Kidney (tissue), 14 donors: ENCODE data around the gene PTMA. TPM values are rescaled to one million over a fixed set of nuclear protein-coding genes. Genes with fewer than 3 reads are reported as not detected.

ENCODE experiments used
- DNase-seq, 5 donors: peaks; one replicate each; pipeline ENCODE4 v3.0.0-alpha.2; 2013 to 2020
- FAIRE-seq: peaks from 2 replicates; lab custom pipeline; 2012; peaks lifted over from hg19 to GRCh38; lab: Jason Lieb, UNC
- H3K27ac ChIP-seq, 2 donors: one replicate each; pipeline ENCODE4 v1.7.0; 2013; ENCODE audit warnings: low read depth in 2 of 2, low read length in 2 of 2, inconsistent platforms in 1 of 2
- H3K27me3 ChIP-seq: one replicate; pipeline ENCODE4 v1.7.1; 2013; ENCODE audit warnings: low read length, inconsistent platforms; ENCODE audit not compliant: control insufficient read depth, insufficient read depth
- H3K36me3 ChIP-seq, 3 donors: one replicate each; pipeline versions ENCODE4 v1.7.0 to v1.7.1; 2013; ENCODE audit warnings: low read length in 3 of 3, control low read depth in 1 of 3, inconsistent platforms in 1 of 3; ENCODE audit not compliant: insufficient read depth in 3 of 3, control insufficient read depth in 2 of 3
- H3K4me1 ChIP-seq, 3 donors: one replicate each; pipeline versions ENCODE4 v1.7.0 to v1.7.1; 2013; ENCODE audit warnings: low read length in 3 of 3, inconsistent platforms in 1 of 3, low read depth in 1 of 3; ENCODE audit not compliant: control insufficient read depth in 2 of 3, insufficient read depth in 2 of 3
- H3K4me3 ChIP-seq, 3 donors: one replicate each; pipeline versions ENCODE4 v1.7.0 to v1.8.1; 2013; ENCODE audit warnings: low read length in 3 of 3, control low read depth in 1 of 3, inconsistent platforms in 1 of 3
- H3K9ac ChIP-seq, 3 donors: one replicate each; pipeline versions ENCODE4 v1.7.0 to v1.7.1; 2013; ENCODE audit warnings: low read length in 3 of 3, control low read depth in 1 of 3, inconsistent platforms in 1 of 3
- H3K9me3 ChIP-seq, 3 donors: one replicate each; pipeline versions ENCODE4 v1.7.0 to v1.7.1; 2013; ENCODE audit warnings: low read length in 3 of 3, control low read depth in 1 of 3, inconsistent platforms in 1 of 3; ENCODE audit not compliant: control insufficient read depth in 2 of 3, insufficient read depth in 1 of 3
- intact Hi-C: fragments of 100-400 bp; cut with DNase I; formaldehyde crosslinking; loops from one replicate; pipeline ENCODE4 v1.11.1; 2022
- polyA plus RNA-seq: library from polyadenylated mRNA; stranded (reverse); fragments of 350-450 nt; fragmentation: Illumina TruSeq; extraction: RNeasy Lipid Tissue Mini Kit (QIAGEN cat#74804); gene quantifications from one replicate; pipeline ENCODE4 v1.2.3, GENCODE V29; 2014; ENCODE audit warnings: low read depth, low replicate concordance; ENCODE audit not compliant: insufficient read depth
- total RNA-seq: library from RNA; stranded (reverse); fragmentation: NEBNext Ultra II Directional; extraction: Animal tissue kit (Norgen Biotek cat#: 25700); gene quantifications from one replicate; pipeline ENCODE4 v1.2.1, GENCODE V29; 2021
- TF ChIP-seq, protein P1 (sequence below): IDR thresholded peaks from 3 replicates; pipeline ENCODE4 v1.5.1; 2012; ENCODE audit warnings: mild to moderate bottlenecking, moderate library complexity, borderline replicate concordance; ENCODE audit not compliant: insufficient read depth; ENCODE audit errors: extremely low read depth
- donor health status: control.
- donor health status: control.
- donor health status: control.
- donor health status: control.
- donor health status: control.
- donor health status: DM: yes; HTN: yes; CAD: no.
- donor health status: Normal renal cell carcinoma (clear cell type).

Gene PTMA
- total and polyA plus RNA-seq, 2 donors from 2014 or later, result 825 to 1,173 TPM

DNA sequence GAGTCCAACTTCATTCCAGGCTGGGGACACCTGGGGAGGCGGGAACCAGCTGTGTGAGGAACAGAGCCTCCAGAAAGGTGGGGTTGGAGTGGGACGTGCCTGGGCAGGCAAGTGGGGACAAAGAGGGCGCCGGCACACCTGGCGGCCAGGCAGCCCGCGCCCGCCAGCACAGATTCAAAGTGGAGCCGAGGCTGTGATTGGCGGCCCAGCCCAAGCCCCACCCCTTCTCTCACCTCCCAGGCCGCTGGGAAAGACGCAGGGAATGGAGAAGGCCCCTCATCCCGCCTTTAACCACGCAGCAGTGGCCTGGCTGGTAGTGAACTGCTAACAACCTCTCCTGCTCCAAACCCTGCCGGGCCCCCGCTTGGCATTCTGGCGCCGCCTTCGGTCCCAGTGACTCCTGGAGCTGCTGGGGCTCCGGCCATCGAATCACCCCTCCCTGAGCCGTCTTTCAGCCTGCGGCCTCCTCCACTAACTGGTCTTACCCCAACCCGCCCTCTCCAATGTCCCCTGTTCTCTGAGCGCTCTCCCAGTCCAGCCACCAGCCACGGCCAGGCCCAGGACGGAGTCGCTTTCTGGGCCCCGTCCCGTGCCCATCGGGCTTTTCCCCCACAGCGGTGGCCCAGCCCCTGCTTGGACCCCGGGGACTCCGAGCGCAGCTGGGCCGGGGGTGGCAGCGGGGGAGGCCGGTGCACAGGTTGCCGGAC is 27.9 kb upstream of the PTMA start:
- Histone ChIP-seq H3K9me3 (no peaks in the 10 kb centered on the region), H3K4me1 (peaks cover 0 to 6% (median 0%) of the 10 kb centered on the region in 3 donors), H3K27ac (peak overlapping the region; percentile 86 to 92), H3K27me3 (no peaks in the 10 kb centered on the region), H3K9ac (peak overlapping the region in 1 of 3 donors; percentile 55), H3K4me3 (peak overlapping the region in 2 of 3 donors; percentile 48 to 59), H3K36me3 (no peaks in the 10 kb centered on the region)
- TF ChIP-seq, protein P1, sequence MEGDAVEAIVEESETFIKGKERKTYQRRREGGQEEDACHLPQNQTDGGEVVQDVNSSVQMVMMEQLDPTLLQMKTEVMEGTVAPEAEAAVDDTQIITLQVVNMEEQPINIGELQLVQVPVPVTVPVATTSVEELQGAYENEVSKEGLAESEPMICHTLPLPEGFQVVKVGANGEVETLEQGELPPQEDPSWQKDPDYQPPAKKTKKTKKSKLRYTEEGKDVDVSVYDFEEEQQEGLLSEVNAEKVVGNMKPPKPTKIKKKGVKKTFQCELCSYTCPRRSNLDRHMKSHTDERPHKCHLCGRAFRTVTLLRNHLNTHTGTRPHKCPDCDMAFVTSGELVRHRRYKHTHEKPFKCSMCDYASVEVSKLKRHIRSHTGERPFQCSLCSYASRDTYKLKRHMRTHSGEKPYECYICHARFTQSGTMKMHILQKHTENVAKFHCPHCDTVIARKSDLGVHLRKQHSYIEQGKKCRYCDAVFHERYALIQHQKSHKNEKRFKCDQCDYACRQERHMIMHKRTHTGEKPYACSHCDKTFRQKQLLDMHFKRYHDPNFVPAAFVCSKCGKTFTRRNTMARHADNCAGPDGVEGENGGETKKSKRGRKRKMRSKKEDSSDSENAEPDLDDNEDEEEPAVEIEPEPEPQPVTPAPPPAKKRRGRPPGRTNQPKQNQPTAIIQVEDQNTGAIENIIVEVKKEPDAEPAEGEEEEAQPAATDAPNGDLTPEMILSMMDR, result no peak
- DNase-seq (peak in 4 of 5 donors; percentile 66 to 86 (median 72)), FAIRE-seq (no peak)
- intact Hi-C loops, result loop anchor here (5.0 kb wide), 1 partner anchor 37 kb away; no protein-coding TSS in a partner anchor

DNA sequence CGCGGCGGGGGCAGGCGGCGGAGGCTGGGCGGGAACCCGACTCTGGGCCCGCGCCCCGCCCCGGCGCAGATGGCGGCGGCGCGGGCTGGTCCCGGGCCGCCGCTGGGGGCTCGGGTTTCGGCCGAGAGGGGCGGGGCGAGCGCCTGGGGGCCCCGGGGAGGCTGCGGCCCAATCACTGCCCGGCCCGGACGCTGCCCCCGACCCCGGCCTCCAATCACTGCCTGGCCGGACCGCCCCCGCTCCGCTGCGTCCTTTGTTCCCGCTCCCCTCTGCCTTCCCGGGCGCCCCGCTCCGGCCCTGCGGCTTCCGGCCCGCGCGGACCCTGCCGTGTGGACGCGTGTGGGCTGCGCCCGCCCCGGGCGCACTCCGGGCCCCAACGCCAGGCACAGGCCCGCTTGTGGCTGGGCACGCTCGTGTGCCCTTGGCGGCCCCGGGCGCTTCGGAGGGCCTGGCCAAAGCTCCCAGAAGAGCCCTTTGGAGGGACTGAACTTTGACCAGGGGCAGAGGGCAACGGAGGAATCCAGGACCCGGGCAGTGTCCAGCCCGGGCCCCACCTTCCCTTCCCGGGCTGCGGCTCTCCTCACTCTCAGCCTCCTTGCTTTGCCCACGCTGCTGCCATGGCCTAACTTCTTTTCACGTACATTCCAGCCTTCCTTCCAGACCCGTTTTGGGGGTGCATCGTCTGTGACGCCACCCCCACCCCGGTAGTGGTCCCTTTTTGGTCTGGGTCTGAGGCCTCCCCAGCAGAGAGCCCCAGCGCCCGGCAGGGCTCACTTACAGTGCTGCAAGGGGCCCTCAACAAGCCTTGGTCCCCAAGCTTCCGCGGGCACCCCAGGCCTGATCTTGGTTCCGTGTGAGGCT is 27.1 kb upstream of the PTMA start:
- no peaks in the 10 kb centered on the region for H3K27me3 ChIP-seq
- peak overlapping the region; percentile 92 to 94 for H3K27ac ChIP-seq
- H3K4me3 ChIP-seq, result peak overlapping the region in 2 of 3 donors; percentile 38 to 59
- peak overlapping the region in 2 of 3 donors; percentile 15 to 81 for H3K9ac ChIP-seq
- peaks cover 0 to 6% (median 0%) of the 10 kb centered on the region in 3 donors for H3K4me1 ChIP-seq
- no peak for FAIRE-seq
- DNase-seq, result peak; percentile 94 to 97 (median 94)
- TF ChIP-seq, protein P1, result no peak
- no peaks in the 10 kb centered on the region for H3K36me3 ChIP-seq
- no peaks in the 10 kb centered on the region for H3K9me3 ChIP-seq
- intact Hi-C loops, result loop anchor here (5.0 kb wide), 1 partner anchor 36 kb away; no protein-coding TSS in a partner anchor

DNA sequence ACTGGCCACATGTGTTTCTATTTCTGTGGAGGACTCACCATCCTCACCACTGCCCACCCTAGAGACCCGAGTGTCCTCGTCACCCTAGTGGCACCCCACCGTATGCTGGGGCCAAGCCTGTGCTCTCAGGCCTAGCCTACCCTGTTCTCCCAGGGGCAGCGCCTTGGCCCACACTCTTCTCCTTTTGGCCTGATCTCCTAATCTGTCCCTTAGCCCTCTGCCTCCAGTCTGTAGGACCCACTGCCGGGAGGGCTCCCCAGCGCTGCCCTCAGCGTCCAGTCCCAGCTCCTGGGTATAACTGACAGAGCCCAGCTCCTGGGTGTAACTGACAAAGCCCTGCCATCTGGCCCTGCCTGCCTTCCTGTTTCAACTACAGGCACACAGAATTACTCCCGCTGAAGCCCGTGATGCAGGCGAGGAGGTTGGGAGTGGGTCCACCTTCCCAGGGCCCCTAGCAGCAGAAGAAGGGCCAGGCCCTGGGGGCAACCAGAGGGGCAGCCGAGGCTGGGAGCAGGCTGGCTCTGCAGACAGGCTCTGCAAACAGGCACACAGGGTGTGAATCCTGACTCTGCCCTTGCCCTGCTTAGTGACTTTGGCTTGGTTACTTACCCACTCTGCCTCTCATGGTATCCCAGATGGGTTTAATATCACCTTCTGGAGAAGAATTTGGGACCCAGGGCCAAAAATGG is 25.6 kb upstream of the PTMA start:
- peaks cover 0 to 6% (median 2%) of the 10 kb centered on the region in 3 donors for H3K4me1 ChIP-seq
- TF ChIP-seq, protein P1, result no peak

More for the DNA sequence above, 25.6 kb upstream of the PTMA start:
- no peak for DNase-seq
- Histone ChIP-seq H3K4me3 (no peak overlapping the region), H3K9me3 (no peaks in the 10 kb centered on the region), H3K27ac (no peak overlapping the region), H3K9ac (no peak overlapping the region), H3K27me3 (no peaks in the 10 kb centered on the region), H3K36me3 (no peaks in the 10 kb centered on the region)
- intact Hi-C loops, result loop anchor here (5.0 kb wide), 1 partner anchor 35 kb away; no protein-coding TSS in a partner anchor
- no peak for FAIRE-seq
